Endothelial cell of hepatic sinusoid (primary cell): ENCODE data around the gene UTP18.
"Not testable (repeated sequence)": the region's sequence is repeated elsewhere in the genome, so short reads cannot be mapped to it uniquely, and the experiment has no call there.

Experiments used
- in situ Hi-C: cut with HindIII; loops from 2 replicates; pipeline ENCODE4 v1.10.0; 2017; ENCODE audit warnings: low sequenced_read_pairs

UTP18 gene

DNA sequence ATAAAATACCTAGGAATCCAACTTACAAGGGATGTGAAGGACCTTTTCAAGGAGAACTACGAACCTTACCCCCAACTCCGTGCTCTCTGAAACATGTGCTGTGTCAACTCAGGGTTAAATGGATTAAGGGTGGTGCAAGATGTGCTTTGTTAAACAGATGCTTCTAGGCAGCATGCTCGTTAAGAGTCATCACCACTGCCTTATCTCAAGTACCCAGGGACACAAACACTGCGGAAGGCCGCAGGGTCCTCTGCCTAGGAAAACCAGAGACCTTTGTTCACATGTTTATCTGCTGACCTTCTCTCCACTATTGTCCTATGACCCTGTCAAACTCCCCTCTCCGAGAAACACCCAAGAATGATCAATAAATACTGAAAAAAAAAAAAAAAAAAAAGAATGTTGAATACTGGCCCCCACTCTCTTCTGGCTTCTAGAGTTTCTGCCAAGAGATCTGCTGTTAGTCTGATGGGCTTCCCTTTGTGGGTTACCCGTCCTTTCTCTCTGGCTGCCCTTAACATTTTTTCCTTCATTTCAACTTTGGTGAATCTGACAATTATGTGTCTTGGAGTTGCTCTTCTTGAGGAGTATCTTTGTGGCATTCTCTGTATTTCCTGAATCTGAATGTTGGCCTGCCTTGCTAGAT lies 70.6 kb downstream of the UTP18 start:
- in situ Hi-C loops, result not testable (repeated sequence)

DNA sequence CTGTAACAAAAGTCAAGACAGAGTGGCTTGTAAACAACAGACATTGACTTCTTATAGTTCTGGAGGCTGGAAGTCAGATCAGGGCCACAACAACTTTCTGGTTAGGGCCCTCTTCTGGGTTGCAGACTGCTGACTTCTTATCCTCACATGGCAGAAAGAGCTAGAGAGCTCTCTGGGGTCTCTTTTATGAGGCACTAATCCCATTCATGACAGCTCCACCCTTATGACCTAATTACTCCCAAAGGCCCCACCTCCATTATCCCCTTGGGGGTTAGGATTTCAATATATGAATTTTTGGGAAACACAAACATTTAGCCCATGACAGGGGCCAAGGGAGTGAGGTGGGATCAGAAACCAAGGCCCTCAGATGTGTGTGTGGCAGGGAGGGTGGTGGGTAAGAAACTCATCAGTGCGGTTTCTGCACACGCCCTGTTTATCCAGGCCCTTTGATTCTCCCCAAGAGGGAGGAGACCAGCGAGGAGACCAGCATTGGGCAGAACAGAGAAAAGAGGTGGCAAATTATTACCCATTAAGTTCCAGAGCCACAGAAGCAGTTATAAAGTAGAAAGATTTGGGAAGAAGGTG lies 74.8 kb downstream of the UTP18 start:
- in situ Hi-C loops, result no loop called here

DNA sequence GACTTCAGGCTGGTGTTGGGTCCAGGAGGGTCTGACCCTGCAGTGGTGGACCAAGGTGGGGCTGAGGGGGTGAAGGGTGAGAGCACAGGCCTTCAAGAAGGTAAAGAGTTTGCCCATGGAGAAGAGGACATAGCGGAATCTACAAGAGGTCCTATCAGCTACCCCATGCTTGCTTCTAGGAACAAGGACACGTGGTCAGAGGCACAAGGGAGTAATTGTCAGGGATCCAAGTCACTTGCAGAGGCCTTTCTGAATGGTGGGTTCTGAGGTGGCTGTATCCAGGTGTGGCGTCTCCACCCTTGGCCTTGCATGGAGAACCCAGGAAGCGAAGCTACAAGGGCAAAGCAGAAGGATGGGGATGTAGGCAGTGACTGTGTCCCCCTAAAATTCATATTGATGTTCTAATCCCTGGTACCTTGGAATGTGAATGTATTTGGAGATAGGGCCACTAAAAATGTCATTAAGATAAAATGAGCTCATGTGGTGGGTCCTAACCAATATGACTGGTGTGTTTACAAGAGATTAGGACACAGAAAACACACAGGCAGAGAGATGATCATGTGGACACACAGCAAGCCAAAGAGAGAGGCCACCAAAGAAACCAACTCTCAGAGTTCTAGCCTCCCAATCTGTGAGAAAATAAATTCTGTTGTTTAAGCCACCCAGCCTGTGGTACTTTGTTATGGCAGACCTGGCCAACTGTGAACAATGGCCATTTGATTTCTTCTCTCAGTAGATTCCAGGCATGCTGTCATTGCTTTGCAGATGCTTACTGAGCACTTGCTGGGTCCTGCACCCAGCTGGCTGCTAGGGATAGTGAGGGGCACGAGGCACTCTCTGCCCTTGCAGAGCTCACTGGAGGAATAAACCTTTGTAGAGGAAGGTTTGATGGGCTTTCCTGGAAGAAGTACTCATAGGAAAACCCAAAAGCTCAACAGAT lies 75.8 kb downstream of the UTP18 start:
- in situ Hi-C loops, result no loop called here

DNA sequence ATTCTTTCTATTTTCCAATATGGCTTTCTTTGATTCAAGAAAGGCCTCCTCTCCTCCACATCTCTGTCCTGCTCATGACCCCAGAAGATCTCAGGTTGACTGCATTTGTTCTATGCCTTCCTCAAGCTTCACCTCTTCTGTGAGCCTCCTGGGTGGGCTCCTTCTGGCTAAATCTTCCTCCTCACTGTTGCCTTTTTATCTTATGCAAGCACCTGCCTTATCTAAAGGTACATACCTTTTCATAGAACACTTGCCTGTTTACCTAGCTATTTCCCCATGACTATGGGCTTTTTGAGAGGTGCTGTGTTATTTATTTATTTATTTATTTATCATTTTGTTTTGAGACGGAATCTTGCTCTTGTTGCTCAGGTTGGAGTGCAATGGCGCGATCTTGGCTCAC lies 81.1 kb downstream of the UTP18 start:
- in situ Hi-C loops, result loop anchor here (10.0 kb wide), 1 partner anchor 103 kb away; no protein-coding TSS in a partner anchor

DNA sequence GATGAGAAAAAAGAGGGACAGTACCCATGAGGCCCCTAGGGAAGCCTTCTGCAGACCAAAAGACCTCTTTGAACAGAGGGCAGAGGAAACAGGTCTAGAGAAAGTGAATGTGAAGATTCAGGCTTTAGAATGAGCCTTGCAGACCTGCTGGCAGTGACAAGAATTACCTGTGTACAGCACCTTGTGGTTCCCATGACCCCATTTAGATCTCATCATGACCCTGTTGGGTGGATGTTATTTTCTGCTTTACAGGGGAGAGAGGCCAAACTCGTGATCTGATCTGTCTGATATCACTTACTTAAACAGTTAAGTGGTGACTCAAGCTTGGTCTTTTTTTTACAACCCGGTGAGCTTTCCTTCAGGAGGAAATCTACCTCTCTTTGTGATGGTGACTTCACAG lies 81.9 kb downstream of the UTP18 start:
- in situ Hi-C loops, result loop anchor here (10.0 kb wide), 1 partner anchor 103 kb away; no protein-coding TSS in a partner anchor

DNA sequence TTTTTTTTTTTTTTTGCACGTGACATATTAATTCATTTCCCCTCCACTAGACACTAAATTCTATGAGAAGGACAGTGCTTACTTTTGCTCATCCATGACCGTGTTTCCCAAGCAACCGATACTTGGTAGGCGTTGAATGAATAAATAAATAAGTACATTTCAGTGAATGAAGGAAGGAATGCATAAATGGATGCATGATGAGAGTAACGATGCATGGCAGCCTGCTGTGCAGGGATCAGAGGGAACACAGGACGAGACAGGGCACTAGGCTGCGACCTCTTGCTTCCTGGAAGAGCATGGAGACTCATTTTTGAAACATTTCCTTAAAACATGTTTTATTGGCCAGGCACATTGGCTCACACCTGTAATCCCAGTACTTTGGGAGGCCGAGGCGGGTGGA lies 84.2 kb downstream of the UTP18 start:
- in situ Hi-C loops, result loop anchor here (10.0 kb wide), 1 partner anchor 100 kb away; no protein-coding TSS in a partner anchor

DNA sequence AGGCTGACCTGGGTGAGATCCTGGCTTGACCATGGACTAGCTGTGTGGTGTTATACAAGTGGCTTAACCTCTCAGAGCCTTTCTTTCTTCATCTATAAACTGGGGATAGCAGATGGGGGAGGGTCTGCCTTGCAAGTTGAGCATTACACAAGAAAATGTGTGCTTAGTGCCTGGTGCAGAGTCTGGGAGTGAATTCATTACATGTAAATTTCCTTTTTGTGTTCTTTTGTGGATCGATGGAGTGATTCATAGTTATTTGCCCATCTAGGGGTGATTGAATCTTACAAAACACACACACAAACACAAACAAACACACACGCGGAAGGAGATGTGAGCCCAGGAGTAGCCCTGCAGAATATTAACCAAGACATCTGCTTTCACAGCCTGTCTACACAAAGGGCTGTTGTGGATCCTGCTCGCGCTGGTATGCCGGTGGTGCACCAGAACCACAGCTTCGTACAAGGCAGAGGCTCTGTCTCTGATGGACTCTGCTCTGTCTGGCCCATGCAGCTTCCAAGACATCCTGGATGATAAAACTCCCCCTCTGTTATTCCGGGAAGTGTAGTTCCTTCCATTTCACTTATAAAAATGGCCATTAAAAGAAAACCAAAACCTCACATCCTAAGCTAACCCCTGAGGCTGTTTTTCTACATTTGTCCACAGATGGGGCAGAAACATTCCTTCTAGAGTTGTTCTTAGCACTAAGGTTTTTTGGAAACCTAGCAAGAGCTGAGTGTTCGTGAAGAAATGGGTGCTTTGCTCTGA lies 86.1 kb downstream of the UTP18 start:
- in situ Hi-C loops, result loop anchor here (10.0 kb wide), 1 partner anchor 98 kb away; no protein-coding TSS in a partner anchor
